ENCODE measurements around the gene SLC22A17.
"Not testable (repeated sequence)": the region's sequence is repeated elsewhere in the genome, so short reads cannot be mapped to it uniquely, and the experiment has no call there.

SLC22A17 gene

DNA sequence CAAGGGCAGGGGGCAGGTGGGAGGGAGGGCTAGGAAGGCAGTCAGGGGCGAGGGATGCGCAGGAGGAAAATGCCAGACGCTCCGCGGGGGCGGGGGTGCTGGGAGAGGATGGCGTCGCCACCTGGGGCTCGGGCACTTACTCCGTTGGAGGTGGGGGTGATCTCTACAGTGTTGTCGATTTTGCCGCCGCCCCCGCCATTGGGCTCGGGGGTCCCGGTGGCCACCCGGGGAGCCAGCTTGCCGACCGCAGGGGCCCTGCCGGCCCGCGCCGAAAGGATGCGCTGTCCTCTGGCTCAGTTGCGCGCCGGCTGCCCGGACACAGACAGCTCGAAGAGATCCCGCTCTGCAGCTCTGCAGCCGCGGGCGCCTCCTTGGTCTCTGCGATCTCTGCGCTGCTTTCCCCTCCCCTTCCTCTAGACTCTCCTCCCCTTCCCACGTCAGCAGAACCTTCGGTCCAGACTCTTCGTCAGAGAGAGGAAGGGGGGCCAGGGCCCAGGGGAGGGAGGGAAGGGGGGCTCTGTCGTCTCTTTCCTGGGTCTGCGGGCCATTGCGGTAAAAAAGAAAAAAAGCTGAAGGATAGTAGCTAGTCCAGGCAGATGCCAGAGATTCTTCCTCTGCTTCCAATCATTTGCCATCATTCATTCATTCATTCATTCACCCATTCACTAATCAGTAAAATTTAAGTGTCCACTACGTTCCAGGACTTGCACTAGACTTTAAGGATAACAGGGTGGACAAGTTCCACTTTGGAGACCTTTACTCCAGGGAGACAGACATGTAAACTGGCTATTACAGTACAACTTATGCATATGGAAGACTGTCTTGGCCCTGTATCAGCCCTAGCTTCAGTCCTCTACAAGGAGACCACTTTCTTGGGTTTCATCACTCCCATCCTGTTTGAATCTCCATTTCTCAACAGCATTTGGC lies at the start of gene SLC22A17:
Gene SLC22A17, minus strand, starts transcription at position 382 of the 927 bp plus-strand sequence.
- TF ChIP-seq GATA1 (IDR thresholded peaks at IDR 0.05; ENCODE audit: low read depth, low read length), result no peak
- no peak for TF ChIP-seq POLR2A (IDR thresholded peaks at IDR 0.05; ENCODE audit: low read length)

DNA sequence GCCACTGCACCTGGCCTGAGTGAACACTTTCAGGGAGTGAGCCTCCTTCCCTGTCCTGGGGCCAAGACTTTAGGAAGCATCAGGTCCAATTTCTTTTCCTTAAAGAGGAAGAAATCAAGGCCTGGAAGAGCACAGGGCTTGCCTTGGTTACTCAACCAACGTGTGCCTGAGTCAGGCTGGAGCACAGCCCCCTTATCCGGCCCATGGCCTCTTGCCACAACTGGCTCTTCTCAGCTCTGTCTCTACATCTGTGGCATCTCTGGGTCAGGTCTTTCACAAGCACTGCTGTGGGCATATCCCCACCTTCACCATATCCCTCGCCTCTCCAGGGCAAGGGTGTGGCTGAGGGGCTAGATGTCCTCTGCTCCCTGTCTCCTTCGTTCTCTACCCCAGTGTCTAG lies 48.6 kb upstream of the SLC22A17 start:
- TF ChIP-seq POLR2A (IDR thresholded peaks at IDR 0.05; ENCODE audit: low read length) (no peak), GATA1 (IDR thresholded peaks at IDR 0.05; ENCODE audit: low read depth, low read length) (no peak)

More for the DNA sequence above, at the start of gene SLC22A17:
- DNase-seq, result no peak

DNA sequence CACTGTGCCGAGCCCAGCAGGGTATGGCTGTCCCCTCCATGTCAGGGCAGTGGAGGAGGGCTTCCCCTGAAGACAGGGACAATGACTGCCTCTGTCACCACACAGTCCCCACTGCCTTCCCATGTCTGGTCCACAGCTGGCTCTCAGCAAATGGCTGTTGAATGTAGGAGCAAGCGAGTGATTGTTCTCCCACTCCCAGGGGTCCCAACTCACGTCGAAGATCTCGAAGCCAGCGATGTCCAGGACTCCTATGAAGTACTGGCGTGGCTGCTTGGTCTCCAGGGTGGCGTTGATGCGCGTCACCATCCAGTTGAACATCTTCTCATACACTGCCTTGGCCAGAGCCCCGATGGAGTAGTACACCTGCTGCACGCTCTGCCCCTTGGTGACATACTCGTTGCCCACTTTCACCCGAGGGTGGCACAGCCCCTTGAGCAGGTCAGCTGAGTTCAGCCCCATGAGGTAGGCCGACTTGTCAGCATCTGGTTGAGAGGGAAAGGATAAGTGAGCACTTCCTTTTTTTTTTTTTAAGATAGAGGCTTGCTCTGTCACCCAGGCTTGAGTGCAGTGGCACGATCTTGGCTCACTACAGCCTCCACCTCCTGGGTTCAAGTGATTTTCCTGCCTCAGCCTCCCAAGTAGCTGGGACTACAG lies 47.9 kb upstream of the SLC22A17 start:
- DNase-seq, result not testable (repeated sequence)

More for the DNA sequence above, 48.6 kb upstream of the SLC22A17 start:
- DNase-seq, result no peak

DNA sequence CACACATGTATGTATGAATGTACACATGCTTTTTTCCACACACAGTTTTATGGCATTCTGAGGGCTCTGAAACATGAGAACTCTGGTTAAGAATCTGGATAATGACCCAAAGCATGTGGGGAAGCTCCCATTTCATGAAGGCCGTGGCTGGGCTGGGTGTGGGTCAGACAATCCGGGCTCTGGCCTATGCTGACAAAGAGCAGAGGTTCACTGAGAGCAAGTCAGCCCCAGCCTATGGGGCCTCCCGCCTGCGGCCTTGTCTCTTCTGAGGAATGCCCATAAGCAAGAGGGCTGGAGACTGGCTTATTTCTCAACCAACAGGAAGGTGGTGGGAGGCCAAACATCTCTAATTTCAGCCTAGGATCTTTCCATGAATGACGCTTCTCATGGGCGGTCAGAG lies 46.9 kb upstream of the SLC22A17 start:
- no peak for DNase-seq
- no peak for TF ChIP-seq POLR2A (IDR thresholded peaks at IDR 0.05; ENCODE audit: low read length)

DNA sequence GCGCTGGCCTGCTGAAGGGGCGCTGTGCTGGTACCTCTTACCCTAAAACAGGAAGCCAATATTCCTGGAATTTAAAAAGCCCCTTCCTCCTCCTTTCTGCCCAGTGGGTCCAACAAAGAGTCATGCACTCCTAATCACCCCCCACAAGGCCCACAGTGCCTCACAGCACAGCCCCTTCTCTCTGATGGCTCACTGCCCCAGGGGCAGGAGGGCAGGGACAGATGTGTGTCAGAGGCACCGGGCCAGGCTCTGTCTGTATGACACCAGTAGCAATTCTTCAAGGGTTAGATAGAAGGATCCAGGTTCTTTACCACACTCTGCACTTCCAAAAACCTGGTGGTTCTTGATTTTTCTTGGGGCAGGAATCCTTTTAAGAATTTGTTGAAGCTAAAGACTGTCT lies 46.4 kb upstream of the SLC22A17 start:
- no peak for DNase-seq
- TF ChIP-seq POLR2A (IDR thresholded peaks at IDR 0.05; ENCODE audit: low read length) (no peak), GATA1 (IDR thresholded peaks at IDR 0.05; ENCODE audit: low read depth, low read length) (no peak)

DNA sequence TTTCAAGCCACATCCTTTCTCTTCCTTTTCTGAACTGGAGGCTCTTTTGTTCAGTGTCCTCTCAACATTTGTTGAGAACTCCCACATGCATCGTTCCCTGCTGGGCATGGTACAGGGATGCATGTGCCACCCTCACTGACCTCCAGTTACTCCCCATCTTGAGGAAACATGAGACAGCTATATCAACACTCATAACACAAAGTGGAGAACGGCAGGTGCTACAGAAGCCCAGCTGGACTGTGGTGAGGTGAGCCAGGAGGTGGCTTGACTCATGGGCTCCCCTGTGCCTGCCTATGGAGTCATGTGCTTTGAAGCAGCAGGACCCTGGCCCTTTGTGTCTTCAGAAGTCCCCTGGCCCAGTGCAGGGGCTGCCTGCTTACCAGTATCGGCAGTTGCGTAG lies 45.7 kb upstream of the SLC22A17 start:
- DNase-seq, result no peak

DNA sequence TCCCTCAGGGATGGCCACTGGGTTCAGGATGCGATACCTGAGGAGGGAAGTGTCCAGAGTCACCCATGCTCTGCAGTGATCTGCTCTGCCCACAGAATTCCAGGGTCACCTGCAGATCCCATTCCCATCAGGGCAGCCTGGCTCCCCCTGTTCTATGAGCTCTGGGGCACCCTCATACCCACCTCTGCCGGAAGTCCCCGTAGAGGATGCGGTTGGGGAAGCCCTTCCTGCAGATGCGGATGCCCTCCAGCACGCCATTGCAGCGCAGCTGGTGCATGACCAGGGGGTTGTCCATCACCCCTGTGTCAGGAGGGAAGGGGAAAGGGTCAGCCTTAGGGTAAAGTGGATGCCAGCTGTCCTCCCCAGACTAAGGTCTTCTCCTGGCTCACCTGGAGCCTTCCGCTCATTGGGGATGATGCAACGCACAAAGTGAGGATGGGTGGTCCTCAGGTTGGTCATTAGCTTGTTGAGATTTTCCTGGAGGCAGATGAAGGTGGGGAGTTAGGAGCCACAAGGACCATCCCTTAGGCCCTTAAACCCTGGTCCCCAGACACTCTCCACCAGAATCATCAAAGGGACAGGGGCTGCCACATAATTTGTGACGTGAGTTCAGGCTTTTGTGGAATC lies 44.2 kb upstream of the SLC22A17 start:
- DNase-seq, result no peak
- TF ChIP-seq GATA1 (IDR thresholded peaks at IDR 0.05; ENCODE audit: low read depth, low read length) (no peak), POLR2A (IDR thresholded peaks at IDR 0.05; ENCODE audit: low read length) (no peak)

More for the DNA sequence above, 45.7 kb upstream of the SLC22A17 start:
- TF ChIP-seq GATA1 (IDR thresholded peaks at IDR 0.05; ENCODE audit: low read depth, low read length) (no peak), POLR2A (IDR thresholded peaks at IDR 0.05; ENCODE audit: low read length) (no peak)

DNA sequence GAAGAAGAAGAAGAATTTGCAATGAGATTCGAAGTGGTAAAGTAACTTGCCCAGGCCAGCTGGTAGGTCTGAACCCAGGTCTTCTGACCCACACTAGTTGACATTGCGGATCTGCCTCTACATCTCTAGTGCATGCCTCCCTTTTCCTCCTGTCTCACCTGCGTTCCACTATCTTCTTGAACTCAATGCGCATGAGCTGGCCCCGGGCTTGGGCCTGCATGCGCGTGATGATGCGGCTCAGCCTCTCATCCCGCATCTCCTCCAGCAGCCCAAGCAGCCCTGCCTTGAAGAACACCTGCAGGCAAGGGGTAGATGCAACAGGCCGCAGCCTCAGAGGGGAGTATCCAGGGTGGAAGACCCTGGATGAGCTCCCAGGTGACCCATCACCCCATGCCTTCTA lies 43.4 kb upstream of the SLC22A17 start:
- no peak for DNase-seq
- TF ChIP-seq GATA1 (IDR thresholded peaks at IDR 0.05; ENCODE audit: low read depth, low read length) (no peak), POLR2A (IDR thresholded peaks at IDR 0.05; ENCODE audit: low read length) (no peak)

DNA sequence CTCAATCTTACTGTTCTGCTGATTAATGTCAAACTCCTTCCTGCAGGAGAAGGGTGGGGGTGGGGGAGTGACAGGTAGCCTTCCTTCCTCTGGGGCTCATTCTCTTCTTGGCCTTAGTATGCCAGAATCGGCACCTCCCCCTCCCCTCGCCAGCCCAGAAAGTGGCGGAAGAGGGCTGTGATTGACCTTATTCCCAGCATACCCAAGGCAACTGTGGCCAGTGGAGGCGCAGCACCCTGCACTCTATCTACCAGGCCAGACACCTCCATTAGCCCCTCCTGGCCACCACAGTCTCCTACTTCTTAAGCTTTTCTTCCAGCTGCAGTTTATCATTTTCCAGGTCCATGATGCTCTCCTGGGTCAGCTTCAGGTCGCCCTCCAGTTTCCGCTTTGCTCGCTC lies 39.9 kb upstream of the SLC22A17 start:
- no peak for DNase-seq
- TF ChIP-seq POLR2A (IDR thresholded peaks at IDR 0.05; ENCODE audit: low read length), result no peak
- TF ChIP-seq GATA1 (IDR thresholded peaks at IDR 0.05; ENCODE audit: low read depth, low read length), result no peak

DNA sequence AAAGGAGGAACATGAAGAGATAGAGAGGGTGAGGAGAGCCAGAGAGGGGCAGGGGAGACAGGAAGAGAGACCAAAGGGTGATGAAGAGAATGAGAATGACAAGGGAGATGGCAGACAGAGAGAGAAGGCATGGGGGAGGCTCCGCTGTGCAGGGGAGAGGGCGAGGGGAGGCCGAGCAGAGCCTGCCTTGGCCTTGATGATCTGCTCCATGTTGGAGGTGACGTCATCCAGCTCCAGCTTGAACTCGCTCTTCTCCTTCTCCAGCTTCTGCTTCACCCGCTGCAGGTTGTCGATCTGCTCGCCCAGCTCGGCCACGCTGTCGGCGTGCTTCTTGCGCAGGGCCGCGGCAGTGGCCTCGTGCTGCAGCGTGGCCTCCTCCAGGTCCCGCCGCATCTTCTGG lies 37.2 kb upstream of the SLC22A17 start:
- DNase-seq, result not testable (repeated sequence)

DNA sequence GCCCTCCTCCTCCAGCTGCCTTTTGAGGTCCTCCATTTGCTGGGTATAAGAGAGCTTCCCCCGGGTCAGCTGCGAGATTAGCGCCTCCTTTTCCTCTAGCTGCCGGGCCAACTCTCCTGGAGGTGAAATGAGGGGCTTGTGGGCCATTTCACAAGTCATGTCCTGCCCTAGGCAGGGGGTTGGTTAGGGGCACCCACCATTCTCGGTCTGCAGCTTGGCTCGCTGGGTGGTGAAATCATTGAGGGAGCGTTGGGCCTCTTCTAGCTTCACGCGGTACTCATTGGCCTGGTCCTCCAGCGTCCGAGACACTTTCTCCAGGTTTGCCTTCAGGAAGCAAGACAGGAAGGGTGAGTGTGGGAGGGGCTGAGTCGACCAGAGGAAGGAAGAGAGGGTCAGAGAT lies 36.7 kb upstream of the SLC22A17 start:
- no peak for DNase-seq
- TF ChIP-seq POLR2A (IDR thresholded peaks at IDR 0.05; ENCODE audit: low read length) (no peak), GATA1 (IDR thresholded peaks at IDR 0.05; ENCODE audit: low read depth, low read length) (no peak)

DNA sequence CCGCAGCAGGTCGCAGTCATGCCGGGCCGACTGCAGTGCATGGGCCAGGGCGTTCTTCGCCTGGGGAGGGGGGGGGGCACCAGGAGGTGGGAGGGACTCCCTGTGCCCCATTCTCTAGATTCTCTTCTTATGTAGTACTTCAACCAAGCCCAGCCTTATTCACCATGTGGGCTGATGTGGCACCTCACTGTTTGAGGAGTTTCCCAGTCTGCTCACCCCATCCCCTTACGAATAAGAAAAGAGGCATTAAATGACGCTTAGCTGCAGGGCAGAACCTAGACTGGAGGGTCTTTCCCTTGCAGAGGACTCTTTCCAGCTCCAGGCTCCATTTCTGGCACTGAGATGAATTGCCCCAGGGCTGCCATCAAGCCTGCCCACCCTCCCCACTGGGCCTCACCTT lies 36.3 kb upstream of the SLC22A17 start:
- DNase-seq, result no peak
- TF ChIP-seq GATA1 (IDR thresholded peaks at IDR 0.05; ENCODE audit: low read depth, low read length) (no peak), POLR2A (IDR thresholded peaks at IDR 0.05; ENCODE audit: low read length) (no peak)

DNA sequence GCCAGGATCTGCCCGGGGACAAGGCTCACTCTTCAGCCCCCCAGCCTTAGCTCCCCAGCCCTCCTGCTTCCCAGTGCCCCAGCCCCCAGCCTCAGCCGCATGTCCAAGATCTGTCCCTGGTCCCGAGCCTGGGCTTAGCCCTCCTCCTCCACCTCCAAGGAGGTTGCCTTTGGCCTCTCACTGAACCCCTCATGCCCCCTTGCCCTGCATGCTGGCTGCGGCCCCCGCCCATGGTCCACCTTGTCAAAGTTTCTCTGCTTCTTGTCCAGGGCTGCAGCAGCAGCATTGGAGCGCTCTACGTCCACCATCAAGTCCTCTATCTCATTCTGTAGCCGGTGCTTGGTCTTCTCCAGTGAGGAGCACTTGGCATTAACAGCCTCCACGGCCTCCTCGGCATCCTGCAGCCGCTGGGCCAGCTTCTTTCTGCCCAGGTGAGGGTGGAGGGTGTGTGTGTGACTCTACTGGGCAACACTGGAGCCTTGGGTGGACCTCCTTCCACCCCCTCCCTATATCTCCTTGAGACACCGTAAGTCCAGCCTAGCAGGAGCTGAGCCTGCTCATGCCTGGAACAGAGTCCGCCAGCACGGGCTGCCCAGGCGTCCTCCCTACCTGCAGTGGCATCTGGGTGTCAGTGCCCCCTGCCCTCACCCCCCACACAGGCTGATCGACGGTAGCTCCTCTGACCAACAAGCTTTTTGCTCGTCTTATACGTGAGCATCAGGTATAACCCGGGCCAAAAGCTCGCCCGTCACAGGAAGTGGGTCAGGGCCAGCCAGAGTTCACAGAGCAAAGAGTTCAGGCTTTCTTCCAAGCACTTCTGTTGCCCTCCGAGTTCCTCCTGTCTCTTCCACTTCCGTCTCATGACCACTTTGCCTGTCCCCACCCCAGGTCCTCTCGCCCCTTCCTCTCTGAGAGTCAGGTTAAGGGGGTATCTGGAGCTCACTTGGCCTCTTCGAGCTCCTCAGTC lies 35.5 kb upstream of the SLC22A17 start:
- no peak for DNase-seq
- TF ChIP-seq POLR2A (IDR thresholded peaks at IDR 0.05; ENCODE audit: low read length), result no peak
- TF ChIP-seq GATA1 (IDR thresholded peaks at IDR 0.05; ENCODE audit: low read depth, low read length), result no peak

DNA sequence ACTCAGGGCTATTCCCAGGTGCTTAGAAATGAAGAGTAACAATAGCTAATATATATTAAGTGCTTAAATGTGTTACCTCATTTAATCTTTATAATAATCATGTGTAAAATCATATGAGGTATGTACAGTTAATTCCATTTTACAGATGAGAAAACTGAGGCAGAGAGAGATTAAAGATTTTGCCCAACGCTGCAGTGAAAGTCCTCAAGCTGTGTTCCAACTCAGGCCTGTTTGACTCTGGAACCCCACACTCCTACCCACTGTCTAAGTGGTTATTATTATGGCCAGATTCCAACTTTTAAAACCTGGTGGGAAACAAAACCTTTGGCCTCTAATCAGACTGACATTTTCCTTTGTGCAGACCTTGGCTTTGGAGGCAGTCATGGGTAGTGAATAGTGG lies 34.3 kb upstream of the SLC22A17 start:
- DNase-seq, result no peak
- TF ChIP-seq GATA1 (IDR thresholded peaks at IDR 0.05; ENCODE audit: low read depth, low read length), result no peak
- no peak for TF ChIP-seq POLR2A (IDR thresholded peaks at IDR 0.05; ENCODE audit: low read length)

DNA sequence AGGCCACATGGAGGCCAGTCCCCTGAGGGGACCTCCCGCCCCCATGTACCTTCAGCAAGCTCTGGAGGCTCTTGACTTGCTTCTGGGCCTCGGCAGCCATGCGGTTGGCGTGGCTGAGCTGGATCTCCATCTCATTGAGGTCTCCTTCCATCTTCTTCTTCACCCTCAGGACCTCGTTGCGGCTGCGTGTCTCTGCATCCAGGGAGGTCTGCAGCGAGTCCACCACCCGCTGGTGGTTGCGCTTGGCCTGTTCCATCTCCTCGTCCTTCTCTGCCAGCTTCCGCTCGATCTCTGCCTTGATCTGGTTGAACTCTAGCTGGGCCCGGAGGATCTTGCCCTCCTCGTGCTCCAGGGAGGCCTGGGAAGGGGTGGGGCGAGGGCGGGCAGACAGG lies 33.6 kb upstream of the SLC22A17 start:
- DNase-seq, result not testable (repeated sequence)

Data from erythroblast (primary cell).